Peyer's patch (tissue), 4 donors: ENCODE measurements around the gene TBC1D17.

ENCODE experiments used
- CTCF ChIP-seq, 6 experiments: fragments of 450-650 bp in 4 of 6; fragments of 200-600 bp in 2 of 6; sonication (generic) in 1 of 6; IDR thresholded peaks; one replicate each; pipeline ENCODE4 v1.5.1; 2017 to 2019; ENCODE audit warnings: antibody characterized with exemption in 6 of 6, mild to moderate bottlenecking in 3 of 6, moderate library complexity in 1 of 6
- POLR2A ChIP-seq, 2 donors: fragments of 450-650 bp; IDR thresholded peaks; one replicate each; pipeline ENCODE4 v1.5.1; 2017; ENCODE audit warnings: antibody characterized with exemption in 2 of 2, mild to moderate bottlenecking in 2 of 2, moderate library complexity in 2 of 2

GRCh38 chr19:49911381-49912145, 34.1 kb downstream of the TBC1D17 start:
- TF ChIP-seq CTCF (IDR thresholded peaks at IDR 0.05) (no peak), POLR2A (IDR thresholded peaks at IDR 0.05) (no peak)
